GM18505 (cell line): ENCODE measurements around the gene SLC24A3.

Experiments used
- ATAC-seq: cut with Tn5 transposase; IDR thresholded peaks from one replicate; pipeline ENCODE4 v1.9.1; 2021; ENCODE audit not compliant: unreplicated experiment
- POLR2A ChIP-seq: IDR thresholded peaks from 4 replicates; pipeline ENCODE4 v1.6.1; 2011; ENCODE audit warnings: borderline replicate concordance; ENCODE audit not compliant: insufficient read depth, insufficient read length; ENCODE audit errors: extremely low read depth

Gene SLC24A3

DNA sequence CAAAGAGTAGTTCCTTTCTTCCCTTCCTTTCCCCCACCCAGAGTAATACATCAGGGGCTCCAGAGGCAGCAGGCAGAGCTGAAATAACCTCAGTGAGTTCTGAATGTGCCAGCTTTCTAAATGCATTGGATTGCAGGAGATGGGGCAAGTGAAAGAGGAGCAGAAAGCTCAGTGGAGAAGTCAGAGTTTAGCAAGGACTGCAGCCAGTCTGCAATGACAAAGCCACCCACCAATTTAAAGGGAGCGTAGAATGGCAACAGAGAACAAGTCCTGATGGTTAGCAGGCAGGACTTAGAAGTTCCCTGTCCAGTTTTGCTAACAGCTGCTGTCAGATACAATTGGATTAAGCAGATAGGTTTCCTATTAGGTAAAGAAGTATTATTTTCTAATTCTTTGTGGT, 342.2 kb downstream of the SLC24A3 start:
- no peak for TF ChIP-seq POLR2A

DNA sequence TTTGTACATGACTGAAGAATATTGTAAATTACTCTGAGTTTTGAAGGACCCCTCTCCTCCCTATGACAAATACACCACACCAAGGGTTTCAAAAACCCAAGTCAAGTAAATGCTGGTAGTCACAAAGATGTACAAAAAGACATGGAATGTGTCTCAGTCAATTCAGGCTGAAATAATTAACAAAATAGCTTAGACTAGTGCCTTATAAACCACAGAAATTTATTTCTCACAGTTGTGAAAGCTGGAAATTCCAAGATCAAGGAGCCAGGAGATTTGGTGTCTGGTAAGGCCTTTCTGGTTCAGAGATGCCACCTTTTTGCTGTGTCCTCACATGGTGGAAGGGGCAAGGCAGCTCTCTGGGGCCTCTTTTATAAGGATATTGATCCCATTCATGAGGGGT, 343.3 kb downstream of the SLC24A3 start:
- no peak for ATAC-seq
- TF ChIP-seq POLR2A, result no peak

More for the DNA sequence above, 342.2 kb downstream of the SLC24A3 start:
- ATAC-seq, result no peak

DNA sequence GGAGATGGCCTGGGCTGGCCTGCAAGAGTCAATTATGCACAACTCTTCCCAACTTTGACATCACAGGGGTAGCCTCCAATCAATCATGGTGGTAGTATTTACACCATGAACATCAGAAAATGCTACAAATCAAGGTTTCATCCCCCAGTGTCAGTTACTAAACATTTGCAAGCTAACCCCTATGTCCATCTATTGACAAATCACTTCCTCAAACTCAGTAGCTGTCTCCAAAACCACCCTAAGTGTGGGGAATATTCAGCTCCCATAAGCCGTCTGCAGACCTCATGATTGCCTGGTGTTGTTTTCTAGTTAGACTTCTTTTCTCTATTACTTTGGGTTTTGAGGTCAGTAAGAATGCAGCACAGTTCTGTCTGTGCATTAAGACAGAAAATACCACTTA, 344.8 kb downstream of the SLC24A3 start:
- TF ChIP-seq POLR2A, result no peak
- no peak for ATAC-seq

DNA sequence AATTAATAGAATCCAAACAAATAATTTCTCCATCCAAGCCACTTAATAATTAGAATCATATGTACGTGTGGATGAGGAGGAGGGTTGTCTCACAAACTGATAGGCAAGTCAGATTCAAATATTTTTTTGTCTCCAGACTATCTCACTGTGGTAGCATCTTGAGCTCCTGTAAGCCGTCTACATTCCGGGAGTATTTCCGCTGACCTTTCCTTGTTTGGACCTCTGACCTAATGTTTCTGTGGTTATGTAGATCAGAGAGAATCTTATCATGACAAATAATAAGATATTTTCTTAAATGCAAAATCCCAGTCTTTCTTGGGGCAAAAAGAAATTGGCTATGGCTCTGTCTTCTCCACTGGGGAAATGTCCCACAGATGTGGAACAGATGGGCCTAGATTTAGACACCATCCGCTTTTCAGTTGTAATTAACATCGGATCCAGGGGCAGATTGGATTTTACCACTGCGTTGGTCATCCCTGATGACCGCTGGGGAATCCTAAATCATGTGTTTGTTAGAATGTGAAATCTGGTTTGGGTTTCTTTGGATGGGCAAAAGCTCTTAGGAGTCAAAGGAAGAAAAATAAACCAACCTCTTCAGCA, 348.5 kb downstream of the SLC24A3 start:
- TF ChIP-seq POLR2A, result no peak
- ATAC-seq, result no peak

DNA sequence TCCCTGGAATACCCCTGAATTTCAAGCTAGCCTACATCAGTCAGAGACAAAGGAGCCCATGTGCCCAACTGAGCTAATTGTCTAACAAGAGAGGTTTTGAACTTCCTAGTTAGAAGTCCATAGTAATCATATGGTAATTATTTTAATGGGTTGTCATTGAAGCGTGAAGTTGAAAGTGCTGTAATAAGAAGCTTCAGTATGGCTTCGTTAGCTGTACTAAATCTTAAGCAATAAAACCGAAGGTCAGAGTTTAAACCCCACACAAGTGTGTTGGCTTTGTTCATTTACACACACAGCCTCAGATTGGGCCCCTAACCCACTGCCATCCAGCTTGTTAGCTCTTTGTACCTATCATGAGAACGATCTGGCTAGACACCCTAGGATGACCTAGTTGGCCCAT, 350.0 kb downstream of the SLC24A3 start:
- TF ChIP-seq POLR2A, result no peak

DNA sequence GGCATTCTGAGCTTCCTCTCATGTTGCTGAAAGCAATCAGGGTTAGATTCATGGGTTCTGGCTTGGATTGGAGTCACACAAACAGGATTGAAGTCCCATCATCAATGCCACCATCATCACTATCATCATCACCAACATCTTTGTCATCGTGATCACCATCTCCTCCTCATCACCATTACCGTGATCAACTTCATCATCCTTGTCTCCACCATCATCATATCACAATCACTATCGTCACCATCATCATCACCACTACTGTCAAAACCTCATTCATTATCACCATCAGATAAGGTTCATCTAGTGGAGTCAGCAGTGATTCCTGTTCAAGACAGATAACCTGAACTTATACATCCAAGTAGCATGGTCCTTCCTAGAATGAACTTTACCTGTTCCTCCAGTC, 351.8 kb downstream of the SLC24A3 start:
- no peak for ATAC-seq
- TF ChIP-seq POLR2A, result no peak

More for the DNA sequence above, 350.0 kb downstream of the SLC24A3 start:
- ATAC-seq, result no peak

DNA sequence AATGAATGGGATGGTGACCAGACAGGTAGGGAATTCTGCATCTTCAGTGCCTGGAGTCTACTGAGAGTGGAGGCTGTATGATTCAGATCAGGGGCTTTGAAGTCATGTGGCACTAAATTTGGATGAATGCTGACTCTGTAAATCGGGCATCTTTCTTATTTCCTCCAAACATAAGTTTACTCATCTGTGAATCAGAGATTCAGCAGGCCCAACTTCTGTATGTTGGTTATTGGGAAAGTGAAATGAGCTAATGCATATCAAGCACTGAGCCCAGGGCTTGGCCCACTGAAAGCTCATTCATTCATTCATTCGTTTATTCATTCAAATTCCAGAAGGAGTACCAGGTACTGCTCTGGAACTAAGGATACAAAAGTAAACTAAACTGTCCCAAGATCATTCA, 353.3 kb downstream of the SLC24A3 start:
- ATAC-seq, result no peak

DNA sequence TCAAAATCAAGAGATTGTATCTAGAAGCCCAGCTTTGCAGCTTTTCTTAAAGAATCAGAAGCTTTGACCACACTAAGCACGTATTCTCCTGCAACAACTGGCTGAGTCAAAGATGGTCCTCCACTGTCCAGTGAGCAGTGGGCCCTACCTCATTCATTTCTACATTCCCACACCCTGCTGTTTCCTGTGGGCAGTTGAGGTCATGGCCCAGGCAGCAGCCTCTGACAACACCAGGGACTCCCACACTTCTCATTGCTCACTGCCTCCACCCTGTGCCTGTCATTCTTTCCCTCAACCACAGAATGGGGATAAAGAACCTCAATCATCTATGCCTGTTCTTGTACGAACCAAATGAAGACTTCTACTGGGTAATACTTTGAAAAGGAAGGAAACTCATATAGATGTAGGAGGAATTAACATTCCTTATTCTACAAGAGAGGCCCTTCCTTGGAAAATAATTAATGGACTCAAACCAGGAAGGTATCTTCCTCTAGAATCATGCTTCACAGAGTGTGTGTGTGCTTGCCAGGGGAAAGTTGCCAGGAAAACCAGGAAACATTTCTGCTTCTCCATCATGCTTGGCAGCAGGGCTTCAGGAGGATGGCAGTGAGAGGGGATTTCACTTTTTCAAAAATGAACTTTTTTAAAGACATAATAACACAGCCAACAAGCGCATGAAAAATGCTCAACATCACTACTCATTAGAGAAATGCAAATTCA, 353.9 kb downstream of the SLC24A3 start:
- no peak for ATAC-seq
- no peak for TF ChIP-seq POLR2A

More for the DNA sequence above, 353.3 kb downstream of the SLC24A3 start:
- no peak for TF ChIP-seq POLR2A

DNA sequence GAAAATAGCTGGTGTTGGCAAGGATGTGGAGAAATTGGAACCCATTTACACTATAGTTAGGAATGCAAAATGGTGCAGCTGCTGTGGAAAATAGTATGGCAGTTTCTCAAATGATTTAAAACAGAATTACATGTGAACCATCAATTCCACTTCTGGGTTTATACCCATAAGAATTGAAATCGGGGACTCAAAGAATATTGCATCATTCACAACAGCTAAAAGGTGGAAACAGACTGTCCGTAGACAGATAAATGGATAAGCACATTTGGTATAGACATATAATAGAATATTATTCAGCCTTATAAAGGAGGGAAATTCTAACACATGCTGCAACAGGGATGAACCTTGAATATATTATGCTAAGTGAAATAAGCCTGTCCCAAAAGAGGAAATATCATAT, 355.7 kb downstream of the SLC24A3 start:
- TF ChIP-seq POLR2A, result no peak
- no peak for ATAC-seq

DNA sequence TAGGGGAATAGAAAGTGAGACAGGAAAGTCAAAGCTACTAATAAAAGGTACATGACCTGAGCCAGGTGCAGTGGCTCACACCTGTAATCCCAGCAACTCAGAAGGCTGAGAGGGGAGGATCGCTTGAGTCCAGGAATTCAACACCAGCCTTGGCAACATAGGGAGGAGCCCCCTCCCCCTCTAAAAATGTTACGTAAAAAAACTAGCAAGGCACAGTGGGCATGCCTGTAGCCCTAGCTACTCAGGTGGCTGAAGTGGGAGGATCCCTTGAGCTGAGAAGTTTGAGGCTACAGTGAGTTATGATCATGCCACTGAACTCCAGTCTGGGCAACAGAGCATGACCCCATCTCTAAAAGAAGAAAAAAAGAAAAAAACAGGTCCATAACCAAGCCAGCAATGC, 359.6 kb downstream of the SLC24A3 start:
- ATAC-seq, result no peak
- TF ChIP-seq POLR2A, result no peak

DNA sequence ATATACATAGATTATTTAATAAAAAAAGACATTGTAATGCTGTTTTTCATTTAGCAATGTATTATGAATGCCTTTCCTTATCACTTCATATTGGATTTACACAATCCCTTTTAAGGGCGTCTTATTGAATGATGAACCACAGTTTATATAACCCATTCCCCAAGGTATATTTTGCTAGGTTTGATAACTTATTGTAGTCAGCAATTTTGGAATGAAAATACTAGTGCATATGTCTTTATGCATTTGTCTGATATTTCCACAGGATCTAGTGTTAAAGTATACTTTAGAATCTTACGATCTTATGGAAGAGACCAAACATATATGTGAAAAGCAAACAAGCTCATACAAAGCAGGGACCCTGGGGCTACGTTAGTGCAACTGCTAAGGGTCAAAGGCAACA, 365.2 kb downstream of the SLC24A3 start:
- no peak for TF ChIP-seq POLR2A

DNA sequence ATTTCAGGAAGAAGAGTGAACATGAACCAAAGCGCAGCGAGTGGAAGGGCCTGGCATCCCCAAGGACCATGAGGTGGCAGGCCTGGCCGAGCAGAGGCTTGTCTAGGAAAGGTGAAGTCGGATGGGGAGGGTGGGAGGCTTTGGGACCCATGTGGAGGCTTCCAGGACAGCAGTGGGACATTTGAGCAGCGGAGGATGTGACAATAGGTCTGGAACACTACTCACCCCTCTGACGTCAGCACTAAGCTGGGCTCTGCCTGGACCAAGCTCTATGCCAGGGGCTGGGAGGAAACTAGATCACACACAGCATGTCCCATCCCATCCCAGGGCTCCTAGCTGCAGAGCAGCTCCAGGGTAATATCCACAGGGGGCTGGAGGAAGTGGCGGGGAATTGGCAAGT, 370.3 kb downstream of the SLC24A3 start:
- ATAC-seq, result no peak
- TF ChIP-seq POLR2A, result no peak

More for the DNA sequence above, 365.2 kb downstream of the SLC24A3 start:
- ATAC-seq, result no peak

DNA sequence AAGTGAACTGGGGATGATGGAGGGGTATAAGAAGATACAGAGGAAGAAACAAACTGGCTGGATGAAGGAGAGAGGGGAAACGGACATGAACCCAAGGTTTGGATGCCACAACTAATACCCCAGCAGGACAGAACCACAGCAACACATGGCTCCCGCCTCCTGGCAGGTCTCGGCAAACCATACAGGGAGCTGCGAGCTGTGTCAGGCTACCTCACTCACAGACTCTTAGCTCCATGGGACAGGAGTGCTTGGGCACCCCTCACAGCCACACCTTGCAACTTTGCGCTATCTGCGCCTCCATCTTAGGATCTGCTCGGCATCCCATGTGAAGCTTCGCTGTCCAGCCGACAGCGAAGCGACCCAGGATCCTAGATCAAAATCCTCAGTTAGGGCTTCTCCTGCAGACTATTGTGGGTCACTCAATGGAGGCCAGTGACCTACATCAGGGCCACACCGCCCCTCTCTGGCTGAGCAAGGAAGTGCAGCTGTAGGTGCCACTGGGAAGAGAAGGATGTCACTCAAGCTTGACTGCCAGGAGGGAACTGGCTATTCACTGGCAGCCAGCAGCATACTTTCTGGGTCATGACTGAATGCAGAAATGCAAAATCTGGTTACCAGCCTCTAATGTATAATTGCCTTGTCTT, 371.2 kb downstream of the SLC24A3 start:
- no peak for ATAC-seq
- no peak for TF ChIP-seq POLR2A

DNA sequence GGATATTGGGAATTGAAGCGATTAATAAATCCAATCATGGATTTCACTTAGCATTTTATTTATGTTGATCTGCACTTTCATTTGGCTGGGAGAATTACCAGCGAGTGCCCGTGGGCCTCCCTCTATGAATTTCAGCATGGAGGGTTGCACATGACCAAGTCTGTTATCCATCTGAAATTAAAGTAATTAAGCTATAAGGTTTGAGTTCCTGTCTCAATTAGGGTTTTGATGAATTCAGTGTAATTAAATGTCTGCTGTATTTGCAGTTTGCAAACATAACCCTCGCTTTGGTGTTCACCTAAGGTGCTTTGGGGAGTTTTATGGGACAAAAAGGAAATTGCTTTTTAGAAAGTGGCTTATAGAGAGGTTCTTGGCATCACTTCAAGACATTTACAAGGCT, 375.8 kb downstream of the SLC24A3 start:
- TF ChIP-seq POLR2A, result no peak
- no peak for ATAC-seq

DNA sequence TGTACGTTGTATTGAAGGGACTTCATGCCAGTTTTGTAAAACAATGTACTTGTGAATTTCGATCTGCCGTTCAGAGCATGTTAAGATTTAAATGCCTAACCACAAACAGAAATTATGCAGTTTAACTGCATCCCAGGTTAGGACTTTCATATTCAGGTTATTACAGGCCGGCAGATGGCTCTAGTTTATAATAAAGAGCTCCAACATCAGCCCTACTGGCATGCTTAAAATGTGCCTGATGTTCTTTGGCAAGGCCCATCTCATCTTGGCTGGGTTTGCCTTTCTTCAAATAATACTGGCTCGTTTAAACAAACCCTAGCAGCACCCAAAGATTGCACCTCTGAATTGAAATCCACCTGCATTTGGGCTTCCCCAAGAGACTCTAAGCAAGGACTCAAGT, 376.3 kb downstream of the SLC24A3 start:
- no peak for ATAC-seq
- TF ChIP-seq POLR2A, result no peak

DNA sequence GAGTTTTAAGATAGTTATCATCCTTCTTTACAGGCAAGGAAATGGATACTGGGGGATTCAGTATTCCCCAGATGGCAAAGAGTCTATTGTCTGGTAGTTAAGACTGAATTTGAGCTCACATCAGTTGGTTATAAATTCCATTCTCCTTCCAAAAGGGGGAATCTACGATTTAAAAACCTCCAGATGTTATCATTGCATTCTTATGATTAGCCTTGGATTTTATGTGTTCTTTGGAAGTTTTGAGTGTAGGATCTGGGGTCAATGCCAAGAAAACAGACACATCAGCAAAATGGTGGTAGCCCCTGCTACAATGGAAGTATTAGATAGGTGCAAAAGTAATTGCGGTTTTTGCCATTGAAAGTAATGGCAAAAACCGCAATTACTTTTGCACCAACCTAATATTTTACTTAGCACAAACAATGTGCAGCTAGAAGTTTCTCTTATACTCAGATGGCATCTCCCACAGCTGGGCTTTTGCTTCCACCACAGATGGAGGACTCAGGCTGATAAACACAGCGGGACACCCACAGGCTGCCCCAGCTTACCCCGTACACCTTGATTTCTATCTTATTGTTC, 377.4 kb downstream of the SLC24A3 start:
- TF ChIP-seq POLR2A, result no peak
- ATAC-seq, result no peak
